ENCODE data around the gene ATF6B. TPM values are rescaled to one million over a fixed set of nuclear protein-coding genes. Genes with fewer than 3 reads are reported as not detected.

Gene ATF6B
- total and polyA plus RNA-seq, 2 of the 8 experiments (the other 6 are each of a cell fraction or from before 2014, with no cell fraction given) = 38.1 to 42.2 TPM

GRCh38 chr6:32153564-32154513 is 25.8 kb upstream of the ATF6B start, which contains the start of gene PPT2 (continued):
- TF ChIP-seq RFX5 (IDR thresholded peaks at IDR 0.05; ENCODE audit: borderline replicate concordance, low read depth, low read length) (no peak), SRF (IDR thresholded peaks at IDR 0.05; ENCODE audit: low read depth, low read length) (peak; percentile 79), TBP (IDR thresholded peaks at IDR 0.05; ENCODE audit: low read depth, low read length) (peak; percentile 62; the same call in 1 of the 2 replicates), CHD1 (IDR thresholded peaks at IDR 0.05; ENCODE audit: low read depth, low read length) (peak; percentile 91), RAD21 (IDR thresholded peaks at IDR 0.05 in 1 of 2, conservative IDR thresholded peaks at IDR 0.05 in 1 of 2; ENCODE audit: low read depth in 2 of 2, low read length in 2 of 2) (0 out of 4 replicates have a peak, but pooled peaks of 1 of the 2 experiments have one; percentile 9), CTCF (IDR thresholded peaks at IDR 0.05; ENCODE audit: control extremely low read depth in 1 of 3, insufficient read depth in 1 of 3, low read depth in 1 of 3, low read length in 3 of 3) (peak in 2 of 3 experiments; percentile 13 to 24; a peak in 3 of 4 replicates), CHD2 (IDR thresholded peaks at IDR 0.05; ENCODE audit: low read length) (peak; percentile 84), TCF12 (IDR thresholded peaks at IDR 0.05; ENCODE audit: low read depth, low read length) (0 out of 2 replicates have a peak, but pooled peaks have one; percentile 45), YY1 (IDR thresholded peaks at IDR 0.05; ENCODE audit: low read depth, low read length) (0 out of 2 replicates have a peak, but pooled peaks have one; percentile 9)

Data from H1 (cell line).